HG03565 (cell line): Measurements from ENCODE around the gene KCNJ4.

Experiments
- ATAC-seq: cut with Tn5 transposase; IDR thresholded peaks from one replicate; pipeline ENCODE4 v1.9.1; 2021; ENCODE audit warnings: mild to moderate bottlenecking, moderate library complexity; ENCODE audit not compliant: unreplicated experiment

The KCNJ4 gene

DNA sequence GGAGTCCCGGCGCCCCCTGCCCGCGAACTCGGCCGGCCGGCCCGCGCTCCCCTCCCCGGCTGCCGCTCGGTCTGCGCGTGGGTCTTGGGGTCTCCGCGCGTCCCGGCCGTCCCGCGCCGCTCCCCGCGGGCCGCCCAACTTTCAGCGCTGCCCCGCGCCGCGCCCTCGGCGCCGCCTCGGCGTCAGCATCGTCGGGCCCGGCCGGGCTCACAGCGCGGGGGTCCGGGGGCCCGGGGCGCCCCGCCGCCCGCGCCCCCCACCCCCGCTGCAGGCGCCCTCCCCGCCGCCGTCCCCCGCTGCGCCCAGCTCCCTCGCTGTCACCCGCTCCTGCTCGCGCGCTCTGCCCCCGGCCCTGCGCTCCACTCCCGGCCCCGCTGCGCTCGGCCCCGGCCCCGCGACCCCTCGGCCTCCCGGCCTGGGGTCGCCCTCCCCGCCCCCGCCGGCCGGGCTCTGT is at the start of gene KCNJ4:
Gene KCNJ4, minus strand, starts transcription at position 124 of the 454 bp plus-strand sequence. CDS start 27,067 bp downstream, outside the sequence.
- ATAC-seq: no peak

DNA sequence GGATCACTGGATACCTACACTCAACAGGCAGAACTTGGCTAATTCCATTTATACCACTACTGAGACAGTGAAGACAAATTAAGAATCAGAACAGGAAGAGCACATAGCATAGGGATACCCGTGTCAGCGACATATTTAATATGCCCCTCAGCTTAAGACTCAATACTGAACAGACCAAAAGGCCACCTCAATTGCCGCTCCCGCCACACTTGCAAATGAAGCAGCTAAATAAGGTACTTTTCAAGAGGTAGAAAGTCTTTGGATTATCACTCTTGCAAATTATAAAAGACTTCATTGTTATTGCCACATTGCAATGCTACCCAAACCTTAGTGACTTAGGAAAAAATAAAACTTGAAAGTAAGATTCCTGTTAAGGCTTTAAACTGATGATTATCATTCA is 48.0 kb upstream of the KCNJ4 start:
- ATAC-seq: no peak

DNA sequence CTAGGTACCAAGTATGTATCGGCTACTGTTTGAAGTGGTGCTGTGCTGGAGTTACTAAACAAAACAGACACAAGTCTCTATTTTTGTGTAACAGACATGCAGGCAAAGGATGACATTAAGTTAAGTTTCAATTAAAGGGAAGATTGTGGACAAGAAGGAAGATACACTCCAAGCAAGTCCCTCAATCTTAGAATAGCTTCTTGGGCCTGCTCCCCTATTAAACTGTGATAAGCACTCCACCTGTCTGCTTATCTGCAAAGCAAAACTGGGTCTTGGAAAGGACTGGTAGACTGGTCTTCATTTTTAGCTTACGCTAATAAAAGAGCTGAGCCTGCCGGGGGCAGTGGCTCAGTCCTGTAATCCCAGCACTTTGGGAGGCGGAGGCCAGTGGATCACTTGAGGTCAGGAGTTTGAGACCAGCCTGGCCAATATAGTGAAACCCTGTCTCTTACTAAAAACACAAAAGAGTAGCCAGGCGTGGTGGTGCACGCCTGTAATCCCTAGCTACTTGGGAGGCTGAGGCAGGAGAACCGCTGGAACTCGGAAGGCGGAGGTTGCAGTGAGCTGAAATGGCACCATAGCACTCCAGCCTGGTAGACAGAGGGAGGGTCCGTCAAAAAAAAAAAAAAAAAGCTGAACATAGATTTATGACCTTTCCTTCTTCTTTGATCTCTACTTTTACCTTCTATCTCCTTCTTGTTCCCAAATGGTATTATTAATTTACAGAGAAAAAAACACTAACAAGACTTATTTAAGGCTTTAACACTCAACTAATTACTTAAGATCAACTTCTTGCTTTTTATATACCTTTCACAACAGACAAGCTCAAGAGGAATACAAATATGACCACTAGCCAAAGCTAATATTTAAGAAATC is 47.0 kb upstream of the KCNJ4 start:
- ATAC-seq: no peak

DNA sequence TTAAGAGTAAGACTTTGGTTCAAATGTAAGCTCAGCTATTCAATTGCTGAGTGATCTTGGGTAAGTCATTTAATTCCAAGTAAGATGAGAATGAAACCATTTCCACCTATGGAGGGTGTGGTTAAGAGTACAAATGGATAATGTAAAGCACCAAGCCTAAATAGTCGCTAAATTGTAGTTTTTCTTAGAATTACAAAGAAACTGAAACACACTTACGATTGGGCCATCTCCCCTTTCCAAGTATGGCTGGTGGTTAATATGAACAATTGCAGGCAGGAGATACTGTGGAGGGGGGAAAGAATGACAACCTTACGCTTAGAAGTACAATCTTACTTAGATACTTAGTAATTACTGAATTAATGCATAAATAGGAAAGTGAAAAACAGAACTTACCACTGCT is 42.9 kb upstream of the KCNJ4 start:
- no peak for ATAC-seq

DNA sequence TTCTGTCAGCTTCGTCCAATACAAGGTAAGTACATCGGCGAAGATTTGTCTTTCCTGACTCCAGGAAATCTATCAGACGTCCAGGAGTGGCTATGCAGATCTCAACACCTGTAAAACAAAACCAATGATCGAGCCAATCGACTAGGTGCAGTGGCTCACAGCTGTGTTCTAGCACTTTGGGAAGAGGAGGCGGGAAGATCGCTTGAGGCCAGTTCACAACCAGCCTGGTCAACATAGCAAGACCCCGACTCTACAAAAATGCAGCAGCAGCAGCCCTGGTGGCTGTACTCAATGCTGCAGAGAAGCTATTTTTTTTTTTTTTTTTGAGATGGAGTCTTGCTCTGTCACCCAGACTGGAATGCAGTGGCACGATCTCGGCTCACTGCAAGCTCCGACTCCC is 39.9 kb upstream of the KCNJ4 start:
- no peak for ATAC-seq

DNA sequence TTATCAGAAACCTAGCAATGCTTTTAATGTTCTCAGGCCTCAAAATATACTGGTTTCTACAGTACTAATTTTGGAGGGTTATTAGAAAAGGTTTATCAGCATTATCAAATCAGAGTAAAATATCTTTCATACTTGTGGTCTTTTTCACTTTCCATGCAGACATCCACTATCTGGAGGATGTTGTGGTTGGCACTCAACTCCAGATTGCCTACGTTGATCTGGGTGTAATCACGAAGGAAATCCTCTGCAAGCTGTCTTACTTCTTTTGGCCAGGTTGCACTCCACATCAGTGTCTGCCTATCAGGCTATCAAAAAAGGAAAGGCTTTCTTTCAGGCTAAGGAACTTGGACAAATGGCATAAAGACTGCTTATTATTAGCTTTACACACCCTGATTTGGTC is 39.5 kb upstream of the KCNJ4 start:
- no peak for ATAC-seq

DNA sequence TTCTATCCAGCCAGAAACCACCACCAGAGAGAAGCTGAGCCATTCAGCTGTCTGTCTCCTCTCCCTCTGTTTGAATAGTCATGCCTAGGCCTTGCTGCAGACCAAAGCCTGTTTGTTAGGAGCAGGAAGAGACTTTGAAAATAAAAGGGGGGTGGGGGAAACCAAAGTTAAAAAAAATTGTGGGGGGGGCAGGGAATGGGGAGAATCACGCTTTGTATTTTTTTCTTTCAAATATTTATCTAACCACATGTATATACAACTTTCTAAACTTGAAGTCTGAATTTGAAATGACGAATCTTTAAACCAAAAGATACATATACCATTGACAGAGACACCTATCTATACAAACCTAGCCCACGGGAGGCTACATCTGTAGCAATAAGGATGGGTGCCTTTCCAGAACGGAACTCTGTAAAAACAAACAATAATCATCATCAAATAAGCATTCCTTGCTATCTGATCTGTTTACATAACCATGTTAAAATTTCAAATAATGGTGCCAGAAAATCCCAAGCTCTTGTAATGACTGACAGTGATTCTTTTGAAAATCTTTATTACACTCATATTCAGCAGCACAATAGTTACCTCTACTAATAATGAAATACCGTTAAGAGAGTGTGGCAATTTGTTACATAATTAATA is 36.8 kb upstream of the KCNJ4 start:
- no peak for ATAC-seq

DNA sequence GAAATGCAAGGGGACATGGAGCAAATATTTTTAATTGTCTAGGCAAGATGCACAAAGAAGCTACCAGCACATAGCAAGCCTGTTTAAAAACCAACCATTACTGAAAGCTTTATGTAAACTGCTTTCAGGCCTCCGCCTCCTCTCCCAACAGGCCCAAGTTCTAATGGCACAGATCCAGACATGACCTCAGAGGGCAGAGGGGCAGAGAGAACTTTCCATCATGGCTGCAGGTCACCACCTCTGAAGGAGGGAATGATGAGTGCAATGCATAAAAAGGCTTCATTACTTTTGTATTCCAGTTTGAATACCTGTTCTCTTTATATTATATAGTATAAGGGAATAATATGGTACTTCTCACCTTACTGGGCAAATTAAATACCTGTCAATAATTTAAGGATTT is 35.9 kb upstream of the KCNJ4 start:
- no peak for ATAC-seq

DNA sequence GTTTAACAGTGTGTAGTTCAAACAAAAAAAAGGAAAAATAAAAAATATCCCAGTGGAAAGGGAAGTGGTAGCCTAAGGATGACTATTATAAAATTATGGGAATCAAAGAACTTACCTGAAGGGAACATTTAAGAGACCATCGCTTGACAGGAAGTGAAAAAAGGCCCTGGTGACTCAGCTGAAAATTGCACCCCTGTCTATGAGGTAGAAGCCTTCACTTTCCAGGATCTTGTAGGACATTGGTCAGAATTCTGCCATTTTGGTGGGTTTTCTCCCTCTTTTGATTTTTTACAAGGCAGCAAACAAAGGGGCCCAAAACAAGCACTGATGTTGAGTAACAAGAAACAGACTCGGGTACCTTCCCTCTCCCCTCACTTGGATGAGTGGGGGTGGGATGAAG is 35.5 kb upstream of the KCNJ4 start:
- no peak for ATAC-seq

DNA sequence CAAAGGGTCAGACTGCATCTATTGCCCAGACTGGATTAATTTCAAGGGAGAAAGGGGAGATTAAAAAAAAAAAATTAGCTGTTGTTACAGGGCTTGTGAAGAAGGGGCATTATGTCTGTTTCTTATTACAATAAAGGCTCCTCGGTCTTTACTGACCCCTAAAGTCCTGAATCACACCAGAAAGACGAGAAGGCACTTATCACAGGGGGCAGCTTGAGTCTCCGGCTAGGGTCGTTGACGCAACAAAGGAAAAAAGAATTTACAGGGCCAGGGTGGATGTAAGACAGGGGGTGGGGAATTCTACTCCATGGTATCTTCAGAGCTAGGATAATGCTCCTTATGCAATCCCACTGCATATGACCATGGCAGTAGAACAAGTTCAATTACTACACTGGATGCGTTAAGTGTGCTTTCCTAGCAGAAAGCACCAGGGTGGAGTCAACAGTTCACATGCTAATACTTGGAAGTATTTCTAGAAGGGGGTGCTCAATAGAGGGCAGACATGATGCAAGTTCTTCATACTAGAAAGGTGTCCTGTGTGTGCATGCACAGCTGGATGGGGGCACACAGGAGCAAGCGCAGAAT is 34.7 kb upstream of the KCNJ4 start:
- ATAC-seq: no peak

DNA sequence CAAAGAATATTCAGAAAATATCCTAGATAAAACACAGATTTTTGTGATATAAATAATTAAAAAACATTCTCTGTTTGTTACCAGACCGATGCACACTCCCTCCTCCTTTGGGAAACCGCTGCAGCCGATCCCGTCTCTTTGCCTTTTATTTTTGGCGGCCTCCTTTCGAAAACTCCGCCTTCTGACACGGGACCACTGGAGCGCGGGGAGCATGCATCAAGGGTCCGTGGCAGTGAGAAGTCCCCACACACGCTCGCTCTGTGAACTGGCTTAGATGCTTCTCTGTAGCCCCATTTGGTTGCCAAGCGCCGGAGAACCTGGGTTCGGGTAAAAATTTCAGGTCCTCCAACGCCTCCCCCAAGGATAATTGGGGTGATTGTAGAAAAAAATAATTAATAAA is 34.1 kb upstream of the KCNJ4 start:
- no peak for ATAC-seq

DNA sequence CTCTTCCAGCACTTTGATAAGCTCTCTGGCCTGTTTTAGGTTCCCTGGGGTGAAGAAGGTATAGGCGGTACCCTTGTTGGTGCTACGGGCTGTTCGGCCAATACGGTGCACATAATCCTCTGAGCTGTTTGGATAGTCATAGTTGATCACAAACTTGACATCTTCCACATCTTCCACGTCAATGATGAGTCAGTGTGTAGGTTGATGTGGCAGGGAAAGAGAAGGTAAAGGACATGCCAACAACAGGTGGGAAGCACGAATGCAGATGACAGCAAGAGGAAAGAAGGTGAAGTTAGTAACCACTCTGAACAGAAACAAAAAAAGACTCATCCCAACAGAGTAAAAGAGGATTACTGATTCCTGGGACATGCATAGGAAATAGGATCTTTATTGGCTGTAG is 32.9 kb upstream of the KCNJ4 start:
- no peak for ATAC-seq

DNA sequence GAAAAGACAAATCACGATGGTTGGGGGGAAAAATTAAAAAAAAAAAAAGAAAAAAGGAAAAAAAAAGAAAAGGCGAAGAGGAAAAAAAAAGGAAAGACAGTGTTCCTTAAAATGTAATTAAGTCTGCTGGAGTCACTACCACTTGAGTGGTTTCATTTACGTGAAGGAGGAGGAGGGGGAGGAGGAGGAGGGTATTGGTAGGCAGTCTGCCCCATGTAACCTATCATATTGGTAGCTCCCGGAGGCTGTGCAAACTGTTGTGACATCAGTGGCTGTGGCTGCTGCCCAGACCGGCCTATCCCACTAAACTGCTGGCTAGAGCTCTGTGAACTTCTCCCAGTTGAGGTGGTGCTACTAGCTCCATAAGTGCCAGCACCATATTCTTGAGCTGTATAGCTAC is 30.8 kb upstream of the KCNJ4 start:
- no peak for ATAC-seq

DNA sequence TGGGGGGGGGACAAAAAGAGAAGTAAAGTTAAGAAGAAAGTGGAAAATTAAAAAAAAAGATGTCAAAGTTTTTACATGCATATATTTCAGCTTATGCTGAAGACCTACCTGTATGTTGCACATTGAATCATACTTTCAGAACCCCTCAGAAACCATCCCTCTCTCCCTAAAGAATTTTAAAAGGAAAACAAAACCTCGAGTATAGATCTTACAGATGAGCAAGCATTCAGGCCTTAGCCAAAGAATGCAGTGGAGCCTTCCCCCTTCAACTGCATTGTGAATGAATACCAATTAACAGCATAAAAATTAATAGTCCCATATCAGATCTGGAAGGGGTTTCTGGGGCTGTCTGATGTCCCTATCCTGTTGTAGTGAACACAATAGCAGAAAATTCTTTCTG is 29.2 kb upstream of the KCNJ4 start:
- no peak for ATAC-seq

DNA sequence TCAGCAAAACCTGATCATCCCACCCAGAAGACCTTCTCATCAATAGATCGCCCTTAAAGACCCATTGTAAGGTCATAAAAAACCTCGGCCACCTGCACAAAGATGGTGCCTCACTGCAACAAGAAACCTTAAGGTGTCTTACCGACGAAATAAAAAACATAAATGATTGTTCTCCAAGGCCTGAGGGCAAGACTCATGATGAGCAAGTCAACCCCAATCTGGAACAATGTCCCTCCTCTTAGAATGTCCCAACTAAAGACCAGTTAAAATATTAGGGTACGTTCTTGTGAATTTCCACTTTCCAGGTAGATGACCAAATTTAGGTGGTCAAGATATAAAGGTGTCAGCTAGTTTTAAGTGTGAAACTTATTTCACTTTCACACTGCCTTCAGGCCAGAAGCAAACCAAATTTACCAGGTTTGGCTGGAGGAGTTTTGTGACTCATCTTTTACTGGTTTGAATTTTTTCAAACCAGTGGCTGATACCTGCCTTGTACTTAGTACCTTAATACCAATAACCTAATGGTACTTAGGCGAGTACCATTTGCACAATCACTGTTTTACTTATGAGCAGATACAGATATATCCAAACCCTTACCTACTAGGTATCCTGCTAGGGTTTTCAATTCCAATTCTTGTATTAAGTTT is 27.8 kb upstream of the KCNJ4 start:
- no peak for ATAC-seq

DNA sequence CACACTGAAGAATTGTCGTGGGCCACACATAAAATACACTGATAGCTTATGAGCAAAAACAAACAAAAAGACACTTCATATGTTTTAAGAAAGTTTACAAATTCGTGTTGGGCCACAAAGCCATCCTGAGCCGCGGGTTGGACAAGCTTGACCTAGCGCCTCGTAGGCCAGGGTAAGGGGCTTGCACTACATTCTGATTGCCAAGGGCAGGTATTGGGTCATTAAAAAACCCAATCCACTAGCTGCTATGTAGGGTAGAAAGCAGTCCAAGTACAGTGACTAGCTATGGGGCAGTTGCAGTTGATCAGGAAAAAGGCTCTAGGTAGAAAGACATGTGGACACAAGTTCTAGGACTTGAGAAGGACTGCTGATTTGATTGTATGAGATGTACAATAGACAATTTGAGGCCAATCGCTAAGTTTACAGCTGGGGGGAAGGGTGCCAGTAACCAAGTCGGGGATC is 26.9 kb upstream of the KCNJ4 start:
- ATAC-seq: no peak

DNA sequence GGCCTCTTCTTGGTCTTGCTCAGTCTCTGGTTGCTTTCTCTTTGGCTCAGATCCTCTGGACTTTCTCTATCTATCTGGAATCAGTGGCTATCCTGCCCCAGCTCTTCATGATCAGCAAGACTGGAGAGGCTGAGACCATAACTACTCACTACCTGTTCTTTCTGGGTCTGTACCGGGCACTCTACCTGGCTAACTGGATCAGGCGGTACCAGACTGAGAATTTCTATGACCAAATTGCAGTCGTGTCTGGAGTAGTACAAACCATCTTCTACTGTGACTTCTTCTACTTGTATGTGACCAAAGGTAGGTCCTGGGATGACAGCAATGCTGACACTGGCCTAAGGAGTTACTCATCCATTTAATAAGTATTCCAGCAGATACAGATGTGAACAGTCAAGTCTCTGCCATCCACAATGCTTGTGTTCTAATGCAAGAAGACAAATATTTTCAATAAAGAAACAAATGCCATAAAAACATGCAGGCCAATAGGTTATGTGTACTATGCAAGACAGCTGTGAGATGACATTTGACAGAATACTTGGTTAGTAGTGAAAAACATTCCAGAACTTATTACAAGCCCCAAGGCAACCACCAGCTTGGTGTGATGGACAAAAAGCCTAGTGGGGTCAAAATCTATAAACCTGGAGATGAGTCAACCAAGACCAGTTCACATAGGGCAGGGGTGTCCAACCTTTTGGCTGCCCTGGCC is 26.3 kb upstream of the KCNJ4 start:
- ATAC-seq: no peak

DNA sequence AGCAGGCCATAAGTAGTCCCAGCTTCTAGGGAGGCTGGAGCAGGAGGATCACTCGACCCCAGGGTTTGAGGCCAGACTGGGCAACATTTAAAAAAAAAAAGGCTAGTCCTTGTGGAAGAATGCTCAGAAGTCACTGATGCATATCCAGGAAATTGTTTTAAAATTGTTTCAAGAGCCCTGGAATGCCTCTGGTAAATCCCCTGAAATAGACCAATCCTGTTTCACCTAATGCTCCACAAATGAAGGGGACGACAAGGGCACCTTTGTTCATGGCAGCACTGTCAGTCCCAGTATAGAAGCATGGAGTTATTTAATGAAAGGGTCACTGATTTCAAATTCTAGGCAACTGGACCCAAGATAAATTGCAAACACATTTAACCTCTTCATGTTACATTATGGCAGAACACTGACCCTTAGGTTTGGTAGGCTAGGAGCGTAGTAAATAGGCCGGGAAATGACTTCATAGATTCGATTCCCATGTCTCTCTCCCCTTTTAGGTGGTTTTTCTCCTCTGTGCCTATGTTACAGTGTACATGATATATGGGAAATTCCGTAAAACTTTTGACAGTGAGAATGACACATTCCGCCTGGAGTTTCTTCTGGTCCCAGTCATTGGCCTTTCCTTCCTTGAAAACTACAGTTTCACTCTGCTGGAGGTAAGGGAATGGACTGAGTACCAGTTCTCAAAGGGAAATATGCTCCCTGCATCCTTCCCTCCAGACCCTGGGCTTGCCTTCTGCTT is 24.3 kb upstream of the KCNJ4 start:
- ATAC-seq: no peak

DNA sequence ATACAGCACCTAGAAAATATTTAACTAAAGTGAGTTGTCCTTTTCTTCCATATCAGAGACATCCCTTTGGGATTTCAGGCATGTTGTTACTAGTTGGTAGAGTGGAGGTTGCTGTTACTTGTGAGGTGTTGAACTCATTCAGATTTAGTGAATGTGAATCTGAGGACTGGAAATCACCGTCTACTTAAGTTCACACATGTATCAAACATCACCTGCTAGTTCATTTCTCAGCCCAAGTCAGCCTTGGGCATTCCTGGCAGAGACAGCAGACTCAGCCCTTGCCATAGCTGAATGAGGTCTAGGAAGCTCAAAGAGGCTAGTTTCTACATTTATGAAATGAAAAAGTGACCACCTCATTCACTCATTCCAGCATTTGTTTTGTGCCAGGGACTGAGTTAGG is 22.6 kb upstream of the KCNJ4 start:
- no peak for ATAC-seq

DNA sequence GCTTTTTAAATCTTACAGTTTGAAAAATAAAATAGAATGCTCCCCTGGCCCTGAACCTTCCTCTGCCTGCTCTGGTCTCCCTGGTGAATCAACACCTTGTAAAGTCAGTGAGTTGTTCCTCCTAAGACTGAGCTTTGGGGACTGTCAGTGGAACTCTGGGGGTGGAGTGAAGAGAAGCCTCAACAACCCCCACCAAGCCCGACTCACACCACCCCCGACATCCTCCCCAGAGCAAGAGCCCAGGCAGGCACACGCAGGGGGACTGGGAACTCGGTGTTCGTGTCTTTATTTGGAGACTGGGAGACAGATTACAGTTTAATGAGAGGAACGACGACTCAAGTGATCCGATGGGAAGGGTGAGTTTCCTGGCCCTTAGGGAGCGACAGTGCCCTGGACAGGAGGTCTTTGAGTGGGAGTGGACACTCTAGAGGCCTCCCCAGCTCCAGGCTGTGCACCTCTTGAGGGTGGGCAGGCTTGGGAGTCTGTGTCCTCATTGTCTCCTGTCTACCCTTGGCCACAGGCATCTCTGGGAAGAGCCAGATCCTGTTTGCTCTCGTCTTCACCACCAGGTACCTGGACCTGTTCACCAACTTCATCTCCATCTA is 19.1 kb upstream of the KCNJ4 start:
- no peak for ATAC-seq
